ENCODE measurements around the gene CADPS2. TPM values are rescaled to one million over a fixed set of nuclear protein-coding genes. Genes with fewer than 3 reads are reported as not detected.

The CADPS2 gene
- polyA plus RNA-seq, 1 donor (not counting 4 experiments of a cell fraction or from before 2014, with no cell fraction given) = 0.35 TPM

DNA sequence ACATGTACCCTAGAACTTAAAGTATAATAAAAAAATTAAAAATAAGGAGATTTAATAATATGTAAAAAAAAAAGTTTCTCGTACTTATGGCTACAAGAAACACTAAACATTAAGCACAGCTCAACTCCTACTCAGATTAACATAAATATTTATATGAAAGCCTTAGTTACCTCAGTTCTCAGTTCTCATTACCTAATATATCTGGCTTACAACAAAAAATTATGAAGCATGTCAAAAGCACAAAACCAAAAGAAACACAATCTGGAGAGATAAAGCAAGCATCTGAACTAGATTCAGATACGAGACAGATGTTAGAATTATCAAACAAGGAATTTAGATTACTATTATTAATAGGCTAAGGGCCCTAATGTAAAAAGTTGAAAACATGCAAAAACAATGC is 227.4 kb downstream of the CADPS2 start:
- Histone ChIP-seq H2AFZ (ENCODE audit: control insufficient read depth, low read length) (no peak overlapping the region), H3K9me1 (ENCODE audit: control insufficient read depth, extremely low read depth, insufficient read depth, low read length) (no peaks in the 10 kb centered on the region), H3K27me3 (ENCODE audit: control insufficient read depth, extremely low read depth, insufficient read depth, low read length) (no peaks in the 10 kb centered on the region), H3K4me2 (ENCODE audit: control insufficient read depth, extremely low read depth, insufficient read depth, low read depth, low read length) (no peak overlapping the region), H3K4me3 (ENCODE audit: control insufficient read depth in 2 of 3, extremely low read depth in 1 of 3, insufficient read depth in 2 of 3, low read depth in 1 of 3, low read length in 3 of 3) (no peak overlapping the region), H3K4me1 (ENCODE audit: control insufficient read depth, extremely low read depth, insufficient read depth, low read length) (no peaks in the 10 kb centered on the region), H3K9ac (ENCODE audit: control insufficient read depth, extremely low read depth, insufficient read depth, low read length) (no peak overlapping the region), H3K27ac (ENCODE audit: control insufficient read depth, insufficient read depth, low read length) (no peak overlapping the region), H3K79me2 (ENCODE audit: control insufficient read depth, insufficient read depth, low read length) (no peaks in the 10 kb centered on the region), H4K20me1 (ENCODE audit: control insufficient read depth, extremely low read depth, insufficient read depth, low read length) (no peaks in the 10 kb centered on the region), H3K36me3 (ENCODE audit: control insufficient read depth in 2 of 2, extremely low read depth in 1 of 2, insufficient read depth in 2 of 2, low read length in 2 of 2) (no peaks in the 10 kb centered on the region), H3K9me3 (ENCODE audit: control insufficient read depth, low read depth, low read length) (no peaks in the 10 kb centered on the region)
- no peak for TF ChIP-seq EZH2 (IDR thresholded peaks at IDR 0.05; ENCODE audit: low read length)
- TF ChIP-seq, protein P1, sequence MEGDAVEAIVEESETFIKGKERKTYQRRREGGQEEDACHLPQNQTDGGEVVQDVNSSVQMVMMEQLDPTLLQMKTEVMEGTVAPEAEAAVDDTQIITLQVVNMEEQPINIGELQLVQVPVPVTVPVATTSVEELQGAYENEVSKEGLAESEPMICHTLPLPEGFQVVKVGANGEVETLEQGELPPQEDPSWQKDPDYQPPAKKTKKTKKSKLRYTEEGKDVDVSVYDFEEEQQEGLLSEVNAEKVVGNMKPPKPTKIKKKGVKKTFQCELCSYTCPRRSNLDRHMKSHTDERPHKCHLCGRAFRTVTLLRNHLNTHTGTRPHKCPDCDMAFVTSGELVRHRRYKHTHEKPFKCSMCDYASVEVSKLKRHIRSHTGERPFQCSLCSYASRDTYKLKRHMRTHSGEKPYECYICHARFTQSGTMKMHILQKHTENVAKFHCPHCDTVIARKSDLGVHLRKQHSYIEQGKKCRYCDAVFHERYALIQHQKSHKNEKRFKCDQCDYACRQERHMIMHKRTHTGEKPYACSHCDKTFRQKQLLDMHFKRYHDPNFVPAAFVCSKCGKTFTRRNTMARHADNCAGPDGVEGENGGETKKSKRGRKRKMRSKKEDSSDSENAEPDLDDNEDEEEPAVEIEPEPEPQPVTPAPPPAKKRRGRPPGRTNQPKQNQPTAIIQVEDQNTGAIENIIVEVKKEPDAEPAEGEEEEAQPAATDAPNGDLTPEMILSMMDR (optimal IDR thresholded peaks at IDR 0.05 in 1 of 3, IDR thresholded peaks at IDR 0.05 in 1 of 3, conservative IDR thresholded peaks at IDR 0.05 in 1 of 3; ENCODE audit: extremely low read depth in 1 of 3, insufficient read depth in 2 of 3, low read length in 3 of 3) = no peak
- FAIRE-seq (no peak), DNase-seq (ENCODE audit: low read depth, low spot score) (no peak)
- dilution Hi-C loops (cut with MboI; ENCODE audit: extremely low pct_ligation_motif_present, low sequenced_read_pairs) = no loop called here

DNA sequence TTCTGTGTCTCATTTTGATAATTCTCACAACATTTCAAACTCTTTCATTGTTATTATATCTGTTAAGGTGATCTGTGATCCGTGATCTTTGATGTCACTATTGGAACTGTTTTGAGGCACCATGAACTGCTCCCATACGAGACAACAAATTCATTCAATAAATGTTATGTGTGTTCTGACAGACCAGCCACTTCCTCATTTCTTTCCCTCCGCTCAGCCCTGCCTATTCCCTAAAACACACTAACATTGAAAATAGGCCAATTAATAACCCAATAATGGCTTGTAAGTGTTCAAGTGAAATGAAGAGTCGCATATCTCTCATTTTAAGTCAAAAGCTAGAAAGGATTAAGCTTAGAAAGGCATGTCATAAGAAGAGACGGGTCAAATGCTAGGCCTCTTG is 232.6 kb downstream of the CADPS2 start:
- no peaks in the 10 kb centered on the region for H3K79me2 ChIP-seq (ENCODE audit: control insufficient read depth, insufficient read depth, low read length)
- no peaks in the 10 kb centered on the region for H3K4me1 ChIP-seq (ENCODE audit: control insufficient read depth, extremely low read depth, insufficient read depth, low read length)
- H3K4me3 ChIP-seq (ENCODE audit: control insufficient read depth in 2 of 3, extremely low read depth in 1 of 3, insufficient read depth in 2 of 3, low read depth in 1 of 3, low read length in 3 of 3) = no peak overlapping the region
- DNase-seq (ENCODE audit: low read depth, low spot score) = no peak
- no peaks in the 10 kb centered on the region for H4K20me1 ChIP-seq (ENCODE audit: control insufficient read depth, extremely low read depth, insufficient read depth, low read length)
- H3K27ac ChIP-seq (ENCODE audit: control insufficient read depth, insufficient read depth, low read length) = no peak overlapping the region
- no peaks in the 10 kb centered on the region for H3K36me3 ChIP-seq (ENCODE audit: control insufficient read depth in 2 of 2, extremely low read depth in 1 of 2, insufficient read depth in 2 of 2, low read length in 2 of 2)
- no peaks in the 10 kb centered on the region for H3K9me1 ChIP-seq (ENCODE audit: control insufficient read depth, extremely low read depth, insufficient read depth, low read length)
- TF ChIP-seq, protein P1 (optimal IDR thresholded peaks at IDR 0.05 in 1 of 3, IDR thresholded peaks at IDR 0.05 in 1 of 3, conservative IDR thresholded peaks at IDR 0.05 in 1 of 3; ENCODE audit: extremely low read depth in 1 of 3, insufficient read depth in 2 of 3, low read length in 3 of 3) = no peak
- TF ChIP-seq EZH2 (IDR thresholded peaks at IDR 0.05; ENCODE audit: low read length) = no peak
- no peak overlapping the region for H2AFZ ChIP-seq (ENCODE audit: control insufficient read depth, low read length)
- dilution Hi-C loops (cut with MboI; ENCODE audit: extremely low pct_ligation_motif_present, low sequenced_read_pairs) = no loop called here
- no peaks in the 10 kb centered on the region for H3K27me3 ChIP-seq (ENCODE audit: control insufficient read depth, extremely low read depth, insufficient read depth, low read length)
- FAIRE-seq = no peak
- H3K9ac ChIP-seq (ENCODE audit: control insufficient read depth, extremely low read depth, insufficient read depth, low read length) = no peak overlapping the region
- no peaks in the 10 kb centered on the region for H3K9me3 ChIP-seq (ENCODE audit: control insufficient read depth, low read depth, low read length)
- H3K4me2 ChIP-seq (ENCODE audit: control insufficient read depth, extremely low read depth, insufficient read depth, low read depth, low read length) = no peak overlapping the region

Data from keratinocyte (primary cell).